GM12874 (cell line): ENCODE measurements around the gene DGKG.

Experiments
- TF ChIP-seq, protein P1 (sequence below): IDR thresholded peaks from 2 replicates; pipeline ENCODE4 v1.5.1; 2011; ENCODE audit warnings: low read depth, mild to moderate bottlenecking, control low read depth, low read length, moderate library complexity; ENCODE audit not compliant: insufficient read depth

The DGKG gene

GRCh38 chr3:186099178-186099577 lies 262.9 kb downstream of the DGKG start:
- TF ChIP-seq, protein P1, sequence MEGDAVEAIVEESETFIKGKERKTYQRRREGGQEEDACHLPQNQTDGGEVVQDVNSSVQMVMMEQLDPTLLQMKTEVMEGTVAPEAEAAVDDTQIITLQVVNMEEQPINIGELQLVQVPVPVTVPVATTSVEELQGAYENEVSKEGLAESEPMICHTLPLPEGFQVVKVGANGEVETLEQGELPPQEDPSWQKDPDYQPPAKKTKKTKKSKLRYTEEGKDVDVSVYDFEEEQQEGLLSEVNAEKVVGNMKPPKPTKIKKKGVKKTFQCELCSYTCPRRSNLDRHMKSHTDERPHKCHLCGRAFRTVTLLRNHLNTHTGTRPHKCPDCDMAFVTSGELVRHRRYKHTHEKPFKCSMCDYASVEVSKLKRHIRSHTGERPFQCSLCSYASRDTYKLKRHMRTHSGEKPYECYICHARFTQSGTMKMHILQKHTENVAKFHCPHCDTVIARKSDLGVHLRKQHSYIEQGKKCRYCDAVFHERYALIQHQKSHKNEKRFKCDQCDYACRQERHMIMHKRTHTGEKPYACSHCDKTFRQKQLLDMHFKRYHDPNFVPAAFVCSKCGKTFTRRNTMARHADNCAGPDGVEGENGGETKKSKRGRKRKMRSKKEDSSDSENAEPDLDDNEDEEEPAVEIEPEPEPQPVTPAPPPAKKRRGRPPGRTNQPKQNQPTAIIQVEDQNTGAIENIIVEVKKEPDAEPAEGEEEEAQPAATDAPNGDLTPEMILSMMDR = no peak

GRCh38 chr3:186098740-186099139 lies 263.3 kb downstream of the DGKG start:
- TF ChIP-seq, protein P1 = no peak

DNA sequence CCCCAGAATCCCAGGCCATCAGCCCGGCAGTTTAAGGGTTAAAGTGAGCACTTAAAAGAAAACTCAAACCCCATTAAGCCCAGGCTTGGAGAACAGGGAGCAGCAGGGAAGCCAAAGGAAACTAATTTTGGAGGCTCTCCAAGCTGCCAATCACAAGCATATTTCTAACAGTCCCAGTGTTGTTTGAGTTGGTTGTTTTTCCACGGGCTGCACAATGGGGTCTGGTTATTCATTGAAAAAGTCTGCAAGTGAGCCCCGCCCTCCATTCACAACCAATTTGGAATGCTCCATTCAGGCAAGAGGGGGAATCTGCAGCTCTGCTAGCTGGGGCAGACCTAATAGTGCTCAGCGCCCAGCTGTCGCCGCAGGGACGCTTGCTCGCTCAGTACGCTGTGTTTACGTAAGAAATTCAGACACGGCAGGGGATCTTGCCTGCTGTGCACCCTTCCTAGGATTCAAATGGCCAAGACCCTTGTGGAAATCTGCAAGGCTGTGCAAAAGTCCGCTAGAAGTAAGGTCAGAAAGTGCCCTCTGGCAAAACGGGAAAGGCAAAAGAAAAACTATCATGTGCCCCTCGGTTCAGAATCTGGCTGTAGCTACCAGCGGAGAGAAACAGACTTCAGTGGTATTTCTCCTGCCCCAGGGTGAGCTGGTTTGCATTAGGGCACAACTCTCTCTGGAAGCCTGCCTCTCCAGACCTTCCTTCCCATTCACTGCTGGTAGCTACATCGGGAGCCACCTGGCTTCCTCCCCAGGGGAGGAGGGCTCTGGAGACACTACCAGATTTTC lies 264.2 kb downstream of the DGKG start:
- TF ChIP-seq, protein P1 = no peak

- TF ChIP-seq, protein P1 = no peak
Measured at GRCh38 chr3:186097317-186097662, 264.7 kb downstream of the DGKG start.
